NOMO-1 treated with dmso at 0.1 percent for 144 hours (cell line): ENCODE results near the gene ERGIC2.
"Not testable (repeated sequence)": the region's sequence is repeated elsewhere in the genome, so short reads cannot be mapped to it uniquely, and the experiment has no call there.

Source experiments
- DNase-seq: peaks from one replicate; lab custom pipeline; 2025; ENCODE audit not compliant: unreplicated experiment; lab: John Stamatoyannopoulos, UW

Gene ERGIC2, protein sequence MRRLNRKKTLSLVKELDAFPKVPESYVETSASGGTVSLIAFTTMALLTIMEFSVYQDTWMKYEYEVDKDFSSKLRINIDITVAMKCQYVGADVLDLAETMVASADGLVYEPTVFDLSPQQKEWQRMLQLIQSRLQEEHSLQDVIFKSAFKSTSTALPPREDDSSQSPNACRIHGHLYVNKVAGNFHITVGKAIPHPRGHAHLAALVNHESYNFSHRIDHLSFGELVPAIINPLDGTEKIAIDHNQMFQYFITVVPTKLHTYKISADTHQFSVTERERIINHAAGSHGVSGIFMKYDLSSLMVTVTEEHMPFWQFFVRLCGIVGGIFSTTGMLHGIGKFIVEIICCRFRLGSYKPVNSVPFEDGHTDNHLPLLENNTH

DNA sequence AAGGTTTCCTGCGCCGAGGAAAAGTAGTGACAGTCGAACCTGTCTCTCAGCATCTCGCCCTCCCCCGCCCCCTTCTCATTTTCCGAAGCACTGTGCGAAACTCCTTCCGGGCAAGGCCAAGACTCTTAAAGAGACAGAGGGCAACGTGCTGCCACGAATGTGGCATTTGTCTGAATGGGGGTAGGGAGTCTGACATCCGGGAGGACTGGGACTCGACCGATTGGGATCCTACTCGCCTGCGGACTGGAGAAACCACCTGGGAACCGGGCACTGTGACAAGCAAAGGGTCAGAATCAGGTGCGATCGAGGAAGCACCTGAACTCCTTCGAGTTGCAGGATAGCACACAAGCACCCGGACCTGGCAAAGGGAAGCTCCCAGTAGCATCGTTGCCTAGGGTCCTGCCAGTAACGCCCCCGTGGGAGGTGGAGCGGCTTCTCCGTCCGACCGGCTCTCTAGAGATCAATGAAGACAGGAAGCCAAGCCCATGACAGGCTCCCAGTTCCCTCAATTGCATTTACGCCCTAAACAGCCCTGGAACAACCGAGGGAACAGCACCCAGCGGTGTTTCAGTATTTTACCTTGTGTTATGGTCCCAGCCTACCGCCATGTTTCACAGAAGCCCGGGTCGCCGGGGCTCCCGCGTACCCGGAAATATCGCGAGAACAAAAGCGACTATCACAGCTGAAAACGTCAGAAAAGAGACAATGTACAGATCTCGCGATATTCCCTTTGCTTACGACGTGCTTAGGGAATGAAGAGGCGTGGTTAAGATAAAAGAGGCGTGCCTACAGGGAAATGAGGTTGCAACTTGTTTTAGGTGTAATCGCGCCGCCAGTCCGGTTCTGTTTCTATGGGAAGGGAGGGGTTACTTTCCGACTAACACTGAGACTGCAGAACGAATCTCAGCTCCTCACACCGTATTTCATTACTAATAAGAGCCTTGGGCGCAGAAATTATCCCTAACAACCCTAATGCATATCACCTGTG, at the start of gene ERGIC2:
Gene ERGIC2 (minus strand): TSS at position 637 of the 988 bp plus-strand sequence. CDS start 9,539 bp downstream, outside the sequence.
- DNase-seq, result peak; percentile 96

DNA sequence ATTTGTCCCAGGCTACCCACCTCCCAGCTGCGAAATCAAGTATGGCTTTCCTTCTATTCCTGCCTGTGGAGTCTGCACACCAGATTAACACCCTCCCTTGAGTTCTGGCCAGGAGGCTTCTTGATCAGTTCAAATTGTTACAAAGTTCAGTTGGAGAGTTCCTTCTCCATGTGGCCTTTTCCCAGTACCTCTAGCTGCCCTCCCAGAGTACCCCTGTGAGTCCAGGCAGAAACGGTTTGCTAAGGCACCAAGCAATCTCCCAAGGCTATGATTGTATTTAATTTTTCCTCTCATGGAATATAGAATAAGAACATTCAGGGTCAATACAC, 49.7 kb upstream of the ERGIC2 start:
- DNase-seq, result no peak

DNA sequence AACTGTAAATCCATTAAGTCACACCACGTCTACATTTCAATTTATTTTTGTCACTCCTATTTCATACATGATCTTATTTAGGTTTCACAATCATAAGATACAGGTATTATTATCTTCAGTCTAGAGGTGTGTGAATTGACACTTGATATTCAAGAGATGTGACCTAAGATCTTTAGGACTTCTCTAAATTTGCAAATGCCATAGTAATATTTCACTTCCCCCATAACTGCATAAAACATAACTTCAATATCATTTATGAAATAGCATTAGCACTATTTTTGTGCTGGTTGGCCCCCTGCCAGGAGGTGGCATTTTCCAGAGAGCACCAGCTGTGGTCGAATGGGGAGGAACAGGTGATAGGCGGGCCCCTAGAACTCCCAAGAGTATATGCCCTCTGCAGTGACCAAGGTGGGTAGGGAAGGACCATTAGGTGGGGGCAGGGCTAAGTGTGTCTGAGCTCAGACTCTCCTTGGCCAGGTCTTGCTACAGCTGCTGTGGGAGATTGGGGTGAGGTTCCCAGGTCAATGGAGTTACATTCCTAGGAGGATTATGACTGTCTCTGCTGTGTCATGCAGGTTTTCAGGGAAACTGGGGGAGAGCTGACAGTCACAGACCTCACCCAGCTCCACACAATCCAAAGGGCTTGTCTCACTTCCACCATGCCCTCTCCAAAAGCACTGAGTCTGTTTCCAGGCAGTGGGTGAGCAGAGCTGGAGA, 49.2 kb upstream of the ERGIC2 start:
- no peak for DNase-seq

DNA sequence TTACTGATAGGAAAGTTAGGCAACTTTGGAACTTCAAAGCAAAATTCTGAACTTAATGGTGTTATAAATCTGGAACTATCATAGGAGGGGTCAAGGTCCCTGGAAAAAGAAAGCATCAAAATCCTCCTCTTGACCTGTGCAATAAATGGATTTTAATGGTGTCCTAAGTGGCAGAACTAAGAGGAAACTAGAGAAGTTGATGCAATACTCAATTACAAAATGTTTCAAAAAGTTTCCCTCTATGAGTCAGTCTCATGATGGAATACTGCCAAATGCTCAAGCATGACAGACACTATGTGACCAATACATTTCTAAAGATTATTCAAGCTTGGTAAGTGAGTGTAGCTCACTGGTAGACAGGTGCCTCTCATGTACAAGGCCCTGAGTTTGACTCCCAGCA, 47.7 kb upstream of the ERGIC2 start:
- DNase-seq, result peak; percentile 65

DNA sequence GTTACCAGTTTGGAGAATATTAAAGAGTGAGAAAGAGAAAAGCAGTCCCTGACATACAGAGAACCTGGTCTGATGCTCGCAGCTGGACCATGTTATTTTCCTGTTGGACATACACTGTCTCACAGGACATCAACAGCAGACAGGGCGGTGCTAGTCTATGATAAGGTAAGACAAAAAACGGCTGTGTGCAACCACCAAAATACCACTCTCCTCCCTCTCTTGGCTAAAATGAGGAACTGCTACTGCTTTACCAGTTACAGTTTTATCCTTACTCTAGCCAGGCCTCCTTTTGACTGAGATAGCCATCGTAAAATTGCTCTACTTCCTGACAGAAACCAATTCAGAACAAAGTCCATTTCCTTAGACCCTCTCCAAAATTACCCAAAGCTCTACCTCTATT, 47.0 kb upstream of the ERGIC2 start:
- DNase-seq, result peak; percentile 83

DNA sequence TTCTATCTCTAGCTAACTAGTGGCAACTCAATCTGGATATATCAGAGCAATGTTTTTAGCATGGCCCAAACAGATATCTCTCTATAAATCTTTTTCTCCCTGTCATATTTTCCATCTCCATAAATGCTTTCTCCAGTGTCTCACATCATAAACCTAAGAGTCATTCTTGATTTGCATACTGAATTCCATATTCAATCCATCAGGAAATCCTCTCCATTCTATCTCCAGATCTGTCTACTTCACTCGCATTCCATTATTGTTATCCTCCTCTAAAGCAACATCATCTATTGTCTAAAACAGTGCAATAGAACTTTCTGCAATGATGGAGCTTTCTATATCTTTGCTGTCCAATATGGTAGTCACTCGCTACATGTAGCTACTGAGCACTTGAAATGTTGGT, 45.5 kb upstream of the ERGIC2 start:
- no peak for DNase-seq

DNA sequence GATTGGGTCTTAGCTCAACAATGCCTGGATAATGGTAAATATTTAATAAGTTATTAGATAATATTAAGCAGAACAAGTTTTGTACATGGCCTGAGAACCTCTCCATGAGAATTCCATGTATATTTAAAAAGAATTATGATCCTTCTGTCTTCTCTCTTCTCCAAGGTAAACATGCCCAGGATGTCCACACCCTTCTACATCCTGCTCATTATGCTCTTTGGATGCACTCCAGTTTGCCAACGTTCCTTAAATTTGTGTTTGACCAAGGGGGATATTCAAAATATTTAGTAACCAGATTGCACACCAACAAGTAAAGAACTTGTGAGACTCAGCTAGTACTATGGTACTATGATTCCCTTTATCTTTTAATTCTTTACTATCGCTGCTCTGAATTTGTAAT, 44.8 kb upstream of the ERGIC2 start:
- DNase-seq, result no peak

DNA sequence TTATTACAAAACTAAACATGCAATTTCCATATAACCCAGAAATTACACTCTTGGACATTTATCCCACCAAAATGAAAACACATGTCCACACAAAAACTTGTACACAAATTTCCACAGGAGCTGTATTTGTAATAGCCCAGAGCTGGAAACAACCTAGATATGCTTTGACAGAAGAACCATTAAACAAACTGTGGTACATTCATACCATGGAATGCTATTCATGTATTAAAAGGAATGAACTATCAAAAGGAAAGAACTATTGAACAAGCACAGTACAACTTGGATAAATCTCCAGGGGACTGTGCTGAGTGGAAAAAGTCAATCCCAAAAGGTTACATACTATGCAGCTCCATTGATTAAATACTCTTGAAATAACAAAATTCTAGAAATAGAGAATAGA, 35.8 kb upstream of the ERGIC2 start:
- DNase-seq, result no peak

DNA sequence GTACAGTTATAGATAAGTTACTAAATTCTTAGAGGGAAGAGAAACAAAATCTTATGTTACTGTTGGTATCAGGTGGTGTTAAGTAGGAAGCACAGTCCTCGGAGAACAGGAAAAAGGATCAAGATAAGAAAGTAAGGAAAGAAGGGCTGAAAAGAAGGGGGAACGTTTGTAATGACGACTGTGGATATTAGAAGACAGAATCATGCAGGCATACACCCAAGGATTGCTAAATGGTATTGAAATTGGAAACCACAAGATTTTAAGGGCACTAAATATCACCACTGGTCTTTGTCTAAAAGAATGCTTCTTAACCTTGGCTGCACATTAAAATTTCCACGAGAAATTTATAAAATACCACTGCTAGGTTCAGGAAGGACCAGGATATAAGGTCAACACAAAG, 34.1 kb upstream of the ERGIC2 start:
- no peak for DNase-seq

DNA sequence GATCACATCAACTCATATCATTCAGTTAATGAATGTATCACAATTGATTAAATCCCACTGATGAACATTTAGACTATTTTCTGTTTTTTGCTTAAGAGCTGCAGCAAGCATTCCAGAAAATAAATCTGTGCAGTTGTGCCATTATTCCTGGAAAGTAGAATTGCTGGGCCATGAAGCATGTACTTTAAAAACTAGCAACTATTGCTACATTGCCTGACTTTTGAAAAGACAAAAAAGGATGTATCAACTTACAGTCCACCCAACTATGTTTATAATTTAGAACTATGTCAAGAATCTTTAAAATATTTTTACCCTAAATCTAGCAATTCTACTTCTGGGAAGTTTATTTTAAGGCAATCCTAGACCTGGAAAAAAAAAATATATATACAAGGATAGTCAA, 33.4 kb upstream of the ERGIC2 start:
- no peak for DNase-seq

DNA sequence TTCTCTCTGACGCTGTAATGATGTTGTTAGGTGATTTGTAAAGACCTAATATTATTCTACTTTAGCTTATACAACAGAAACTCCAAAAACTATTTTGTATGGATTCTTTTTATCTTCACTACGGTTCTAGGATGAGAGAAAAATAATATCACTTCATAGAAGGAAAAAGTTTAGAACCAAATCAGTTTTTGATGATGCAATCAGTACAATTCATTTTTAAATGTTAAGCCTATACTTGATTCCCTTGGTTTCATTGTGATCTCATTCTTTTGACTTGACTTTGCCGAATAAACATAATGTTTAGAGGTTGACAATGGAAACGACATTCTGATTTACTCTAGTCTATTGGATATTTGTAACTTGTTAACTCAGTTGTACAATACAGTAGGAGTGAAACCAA, 24.6 kb upstream of the ERGIC2 start:
- no peak for DNase-seq

DNA sequence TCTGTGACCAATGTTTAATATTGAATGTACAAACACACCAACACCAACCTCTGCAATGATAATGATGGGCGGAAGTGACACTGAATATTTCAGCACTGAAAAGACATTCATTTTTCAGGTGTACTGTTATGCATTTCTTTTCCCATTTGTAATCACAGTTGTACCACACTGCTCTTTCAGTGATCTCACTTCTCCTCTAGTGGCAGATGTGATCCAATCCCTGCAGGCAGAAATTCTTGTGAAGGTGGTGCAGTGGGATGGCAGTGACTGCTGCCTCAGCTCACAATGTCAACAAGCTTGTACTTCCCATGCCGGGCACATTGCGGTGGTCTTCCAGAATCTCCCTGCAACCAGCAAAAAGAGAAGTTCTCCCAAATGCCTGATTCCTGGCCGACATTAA, 23.0 kb upstream of the ERGIC2 start:
- DNase-seq, result no peak

DNA sequence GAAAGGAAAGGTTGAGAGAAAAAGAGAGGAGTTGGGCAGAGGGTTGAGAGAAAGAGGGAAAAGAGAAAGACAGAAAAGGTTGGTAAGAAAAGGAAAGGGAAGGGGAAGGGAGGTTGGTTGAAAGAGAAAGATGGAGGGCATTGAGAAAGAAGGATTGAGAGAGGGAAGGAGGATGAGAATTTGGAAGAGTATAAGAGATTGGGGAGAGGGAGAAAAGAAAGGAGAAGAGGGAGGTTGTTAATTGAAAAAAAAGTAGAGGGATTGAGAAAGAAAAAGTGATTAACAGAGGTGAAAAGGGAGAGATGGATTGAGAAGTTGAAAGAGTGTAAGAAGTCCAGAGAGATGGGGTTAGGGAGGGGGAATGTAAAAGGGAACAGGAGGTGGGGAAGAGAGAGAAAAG, 21.5 kb upstream of the ERGIC2 start:
- DNase-seq, result no peak

DNA sequence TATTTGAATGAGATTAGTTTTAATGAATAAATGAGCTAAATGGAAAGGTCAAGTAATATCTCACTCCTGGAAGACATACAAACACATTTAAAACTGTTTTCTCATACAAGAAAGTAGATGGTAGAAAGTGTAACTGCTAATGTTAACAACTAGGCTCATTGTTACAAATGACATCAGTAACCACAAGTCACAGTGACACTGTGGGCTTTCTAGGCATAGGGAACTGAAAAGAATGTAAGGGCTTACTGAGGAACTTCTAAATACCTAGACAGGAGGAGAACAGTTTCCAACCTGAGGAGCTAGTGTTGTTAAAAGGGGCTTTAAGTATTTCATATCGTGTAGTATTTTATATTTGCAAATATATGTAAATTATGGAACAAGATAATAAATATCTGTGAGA, 17.5 kb upstream of the ERGIC2 start:
- DNase-seq, result no peak

DNA sequence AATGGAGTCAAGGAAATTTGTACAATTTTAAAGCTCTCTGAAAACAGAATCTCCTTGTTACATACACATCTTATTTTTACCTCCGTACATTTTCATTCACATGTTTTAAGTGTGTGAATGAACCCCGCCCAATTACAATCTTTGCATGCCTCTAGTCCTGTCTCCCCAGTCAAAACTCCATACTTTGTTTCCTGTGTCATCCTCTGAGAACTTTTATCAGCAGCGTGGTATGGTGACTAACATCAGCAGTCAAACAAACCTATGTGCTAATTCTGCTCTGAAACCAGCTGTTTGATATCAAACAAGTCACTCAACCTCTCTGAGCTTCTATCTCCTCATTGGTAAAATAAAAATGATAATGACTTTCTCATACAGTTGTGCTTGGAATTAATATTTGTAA, 15.8 kb upstream of the ERGIC2 start:
- no peak for DNase-seq

DNA sequence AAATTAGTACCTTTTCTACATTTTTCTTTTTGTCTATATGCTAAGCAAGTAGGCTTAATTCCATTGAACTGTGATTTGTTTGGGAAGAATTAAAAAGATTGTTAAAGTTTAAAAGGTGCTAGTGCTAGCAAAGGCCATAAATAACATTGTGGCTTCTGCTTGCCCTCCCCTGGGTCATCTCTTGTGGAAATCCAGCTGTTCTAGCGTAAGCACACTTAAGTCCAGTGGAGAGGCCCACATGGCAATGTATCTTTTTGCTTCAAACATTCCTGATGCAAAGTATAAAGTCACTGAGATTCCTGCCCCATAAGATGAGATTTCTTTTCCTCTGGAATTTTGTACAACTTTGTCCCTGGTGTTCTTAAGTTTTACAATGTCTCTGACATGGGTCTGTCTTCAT, 14.4 kb upstream of the ERGIC2 start:
- DNase-seq, result no peak

DNA sequence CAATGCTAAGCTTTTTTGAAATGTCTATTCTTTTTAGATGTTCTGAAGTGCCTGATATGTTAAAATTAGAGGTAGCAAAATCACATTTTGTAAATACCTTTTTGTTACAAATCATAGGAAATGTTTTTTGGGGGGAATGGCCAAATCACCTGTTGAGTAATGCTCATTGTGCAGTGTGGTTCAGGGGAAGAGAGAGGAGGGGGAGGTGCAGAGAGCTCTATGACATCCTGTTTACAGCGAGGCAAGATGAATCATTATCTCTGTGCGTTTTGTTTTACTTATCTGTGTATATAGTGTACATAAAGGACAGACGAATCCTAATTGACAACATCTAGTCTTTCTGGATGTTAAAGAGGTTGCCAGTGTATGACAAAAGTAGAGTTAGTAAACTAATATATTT, 9.4 kb upstream of the ERGIC2 start:
- peak; percentile 8 for DNase-seq

DNA sequence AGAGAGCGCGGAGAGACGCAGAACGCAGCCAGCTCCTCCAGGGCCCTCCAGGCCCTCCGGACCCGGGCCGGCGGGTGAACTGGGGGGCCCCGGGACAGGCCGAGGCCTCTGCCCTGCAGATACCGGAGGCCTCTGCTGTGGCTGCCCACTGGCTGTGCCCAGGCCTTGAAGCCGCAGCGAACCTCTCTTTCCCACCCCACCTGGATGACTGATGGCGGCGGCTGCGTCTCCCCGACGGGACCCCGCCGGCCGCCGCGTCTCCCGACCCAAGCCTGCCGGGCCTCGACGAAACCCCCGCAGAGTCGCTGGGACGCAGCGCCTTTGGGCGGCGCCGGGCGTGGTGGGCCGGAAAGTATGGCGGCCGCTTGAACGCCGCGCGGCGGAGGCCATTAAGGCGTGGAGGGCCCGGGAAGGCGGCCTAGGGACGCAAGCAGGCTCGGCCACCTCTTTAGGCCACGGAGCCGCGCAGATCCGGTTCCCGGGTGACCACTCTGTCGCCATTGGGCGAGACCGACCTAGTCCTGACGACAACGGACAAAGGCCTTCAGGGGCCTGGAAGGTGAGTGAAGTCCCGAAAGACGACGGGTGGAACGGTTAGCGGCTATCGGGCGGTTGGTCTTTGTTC, 8.4 kb upstream of the ERGIC2 start:
- no peak for DNase-seq

DNA sequence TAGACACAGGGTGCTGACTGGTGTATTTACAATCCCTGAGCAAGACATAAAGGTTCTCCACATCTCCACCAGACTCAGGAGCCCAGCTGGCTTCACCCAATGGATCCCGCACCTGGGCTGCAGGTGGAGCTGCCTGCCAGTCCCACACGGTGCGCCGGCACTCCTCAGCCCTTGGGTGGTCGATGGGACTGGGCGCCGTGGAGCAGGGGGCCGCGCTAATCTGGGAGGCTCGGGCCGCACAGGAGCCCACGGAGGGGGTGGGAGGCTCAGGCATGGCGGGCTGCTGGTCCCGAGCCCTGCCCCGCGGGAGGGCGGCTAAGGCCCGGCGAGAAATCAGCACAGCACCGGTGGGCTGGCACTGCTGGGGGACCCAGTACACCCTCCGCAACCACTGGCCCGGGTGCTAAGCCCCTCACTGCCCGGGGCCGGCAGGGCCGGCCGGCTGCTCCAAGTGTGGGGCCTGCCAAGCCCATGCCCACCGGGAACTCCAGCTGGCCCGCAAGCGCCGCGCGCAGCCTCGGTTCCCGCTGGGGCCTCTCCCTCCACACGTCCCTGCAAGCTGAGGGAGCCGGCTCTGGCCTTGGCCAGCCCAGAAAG, 5.2 kb upstream of the ERGIC2 start:
- not testable (repeated sequence) for DNase-seq

DNA sequence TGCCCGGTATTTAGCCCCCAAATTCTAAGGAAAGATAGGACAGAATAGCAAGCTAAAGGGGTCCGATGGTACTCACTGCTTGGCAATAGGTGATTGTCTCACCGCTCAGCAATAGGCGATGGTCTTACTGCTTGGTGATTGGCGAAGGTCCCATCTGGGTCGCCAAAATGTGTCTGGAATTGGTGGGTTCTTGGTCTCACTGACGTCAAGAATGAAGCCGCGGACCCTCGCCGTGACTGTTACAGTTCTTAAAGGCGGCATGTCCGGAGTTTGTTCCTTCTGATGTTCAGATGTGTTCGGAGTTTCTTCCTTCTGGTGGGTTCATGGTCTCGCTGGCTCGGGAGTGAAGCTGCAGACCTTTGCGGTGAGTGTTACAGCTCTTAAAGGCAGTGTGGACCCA, 4.2 kb upstream of the ERGIC2 start:
- DNase-seq, result not testable (repeated sequence)

DNA sequence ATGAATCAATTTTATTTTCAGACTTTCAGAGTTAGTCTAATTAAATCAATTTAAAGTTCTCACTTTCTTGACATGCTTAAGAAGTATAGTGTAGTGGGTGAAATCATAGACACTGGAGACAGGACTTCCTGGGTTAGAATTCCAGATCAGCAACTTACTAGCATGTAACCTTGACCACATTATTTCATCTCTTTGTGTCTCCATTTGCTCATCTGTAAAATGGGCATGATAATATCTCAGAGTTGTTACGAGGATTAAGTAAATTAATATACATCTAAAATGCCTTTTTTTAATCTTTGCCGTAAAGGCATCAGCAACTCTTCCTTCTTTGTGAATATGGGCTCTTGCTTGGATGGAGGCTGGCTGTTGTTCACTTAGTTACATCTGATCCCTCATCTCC, 1.3 kb upstream of the ERGIC2 start:
- DNase-seq, result no peak
